Liver (tissue), 9 donors: ENCODE data around the gene TRAFD1. TPM values are rescaled to one million over a fixed set of nuclear protein-coding genes. Genes with fewer than 3 reads are reported as not detected.

Source experiments
- DNase-seq: peaks from one replicate; pipeline ENCODE4 v3.0.0-alpha.2; 2017; ENCODE audit warnings: low spot score
- H3K27ac ChIP-seq, 2 donors: one replicate each; pipeline ENCODE4 v1.7.0; 2013; ENCODE audit warnings: inconsistent platforms in 2 of 2, low read length in 2 of 2, control low read depth in 1 of 2, low read depth in 1 of 2, mild to moderate bottlenecking in 1 of 2
- H3K27me3 ChIP-seq, 4 donors: one replicate each; pipeline versions ENCODE4 v1.6.1 to v1.7.0; 2013; ENCODE audit warnings: low read length in 3 of 4, inconsistent platforms in 1 of 4, mild to moderate bottlenecking in 1 of 4, moderate library complexity in 1 of 4; ENCODE audit not compliant: control insufficient read depth in 4 of 4, insufficient read depth in 4 of 4
- H3K36me3 ChIP-seq, 4 donors: one replicate each; pipeline versions ENCODE4 v1.6.1 to v1.7.0; 2013; ENCODE audit warnings: low read length in 3 of 4, mild to moderate bottlenecking in 3 of 4, low read depth in 1 of 4, moderate library complexity in 1 of 4; ENCODE audit not compliant: control insufficient read depth in 4 of 4, insufficient read depth in 3 of 4
- H3K4me1 ChIP-seq, 4 donors: one replicate each; pipeline versions ENCODE4 v1.6.1 to v1.7.0; 2013; ENCODE audit warnings: low read length in 3 of 4, mild to moderate bottlenecking in 3 of 4, moderate library complexity in 1 of 4; ENCODE audit not compliant: control insufficient read depth in 4 of 4, insufficient read depth in 4 of 4
- H3K4me3 ChIP-seq, 3 donors: one replicate each; pipeline versions ENCODE4 v1.6.1 to v1.7.0; 2013; ENCODE audit warnings: low read length in 3 of 3, control low read depth in 1 of 3, low read depth in 1 of 3, mild to moderate bottlenecking in 1 of 3
- H3K9ac ChIP-seq, 2 donors: one replicate each; pipeline ENCODE4 v1.7.0; 2013; ENCODE audit warnings: low read length in 2 of 2, mild to moderate bottlenecking in 2 of 2, moderate library complexity in 2 of 2, control low read depth in 1 of 2, low read depth in 1 of 2
- H3K9me3 ChIP-seq, 4 donors: one replicate each; pipeline versions ENCODE4 v1.6.1 to v1.7.0; 2013; ENCODE audit warnings: low read length in 3 of 4; ENCODE audit not compliant: control insufficient read depth in 4 of 4
- ATF3 ChIP-seq: IDR thresholded peaks from 2 replicates; pipeline ENCODE4 v1.6.1; 2016; ENCODE audit warnings: antibody characterized with exemption
- CTCF ChIP-seq: fragments of 150-350 bp; IDR thresholded peaks from 2 replicates; pipeline ENCODE4 v1.5.1; 2017; ENCODE audit warnings: improper control_type of control experiment, low read depth, low read length; ENCODE audit not compliant: missing input control
- EGR1 ChIP-seq, 2 donors: IDR thresholded peaks; 2 replicates each; pipeline ENCODE4 v1.6.1; 2016 to 2018; ENCODE audit warnings: antibody characterized with exemption in 2 of 2, low read depth in 2 of 2
- FOXA1 ChIP-seq: IDR thresholded peaks from 2 replicates; pipeline ENCODE4 v1.6.1; 2016; ENCODE audit warnings: antibody characterized with exemption
- FOXA2 ChIP-seq: IDR thresholded peaks from 2 replicates; pipeline ENCODE4 v1.6.1; 2016; ENCODE audit warnings: antibody characterized with exemption
- GABPA ChIP-seq, 2 donors: IDR thresholded peaks in 1 of 2; conservative IDR thresholded peaks in 1 of 2; 2 replicates each; pipeline ENCODE4 v1.6.1; 2016; ENCODE audit warnings: antibody characterized with exemption in 2 of 2, mild to moderate bottlenecking in 1 of 2, moderate library complexity in 1 of 2
- HNF4A ChIP-seq, 2 donors: conservative IDR thresholded peaks; 2 replicates each; pipeline ENCODE4 v1.6.1; 2016; ENCODE audit warnings: antibody characterized with exemption in 2 of 2, mild to moderate bottlenecking in 2 of 2
- HNF4G ChIP-seq: IDR thresholded peaks from 2 replicates; pipeline ENCODE4 v1.6.1; 2016; ENCODE audit warnings: antibody characterized with exemption
- JUND ChIP-seq, 2 donors: IDR thresholded peaks; 2 replicates each; pipeline ENCODE4 v1.6.1; 2016; ENCODE audit warnings: antibody characterized with exemption in 2 of 2
- MAX ChIP-seq: IDR thresholded peaks from 2 replicates; pipeline ENCODE4 v1.6.1; 2016; ENCODE audit warnings: antibody characterized with exemption
- NR2F2 ChIP-seq: IDR thresholded peaks from 2 replicates; pipeline ENCODE4 v1.6.1; 2016; ENCODE audit warnings: antibody characterized with exemption
- RAD21 ChIP-seq, 2 donors: IDR thresholded peaks; 2 replicates each; pipeline ENCODE4 v1.6.1; 2016; ENCODE audit warnings: antibody characterized with exemption in 2 of 2, mild to moderate bottlenecking in 2 of 2
- REST ChIP-seq: IDR thresholded peaks from 2 replicates; pipeline ENCODE4 v1.6.1; 2016; ENCODE audit warnings: antibody characterized with exemption, mild to moderate bottlenecking
- RXRA ChIP-seq, 2 donors: IDR thresholded peaks; 2 replicates each; pipeline ENCODE4 v1.6.1; 2017 to 2018; ENCODE audit warnings: antibody characterized with exemption in 2 of 2, mild to moderate bottlenecking in 1 of 2
- SP1 ChIP-seq: IDR thresholded peaks from 2 replicates; pipeline ENCODE4 v1.6.1; 2018; ENCODE audit warnings: antibody characterized with exemption, mild to moderate bottlenecking
- TAF1 ChIP-seq: conservative IDR thresholded peaks from 2 replicates; pipeline ENCODE4 v1.6.1; 2016; ENCODE audit warnings: antibody characterized with exemption, mild to moderate bottlenecking
- YY1 ChIP-seq: IDR thresholded peaks from 2 replicates; pipeline ENCODE4 v1.6.1; 2016; ENCODE audit warnings: antibody characterized with exemption, mild to moderate bottlenecking
- ZBTB33 ChIP-seq: IDR thresholded peaks from 2 replicates; pipeline ENCODE4 v1.6.1; 2016; ENCODE audit warnings: antibody characterized with exemption
- WGBS: extraction: QIAGEN DNeasy Blood & Tissue Kit; methylation state at CpG from one replicate; pipeline ENCODE4 v1.1.7; 2013; 5-methylcytosine and 5-hydroxymethylcytosine counted together
- polyA plus RNA-seq, 2 donors: library from polyadenylated mRNA; stranded (reverse) in 1 of 2; unstranded in 1 of 2; fragments of 200-250 nt in 1 of 2; fragments of >200 nt in 1 of 2; fragmentation: Nextera tagmentation in 1 of 2; extraction: Ambion mirVana in 1 of 2; gene quantifications; one replicate each; pipeline versions ENCODE4 v1.2.1 to v1.2.3, GENCODE V29; 2013 to 2015
- total RNA-seq, 2 donors: library from RNA; depleted of rRNA; stranded (reverse); fragments of >200 nt; gene quantifications; one replicate each; pipeline ENCODE4 v1.2.3, GENCODE V29; 2014
- donor health status: healthy.
- donor health status: healthy.
- donor health status: healthy.
- donor health status: healthy.
- donor health status: healthy.

The TRAFD1 gene
- total and polyA plus RNA-seq, 4 donors: 7.0 to 19.3 (median 13.2) TPM

GRCh38 chr12:112166051-112167015, 41.0 kb downstream of the TRAFD1 start:
- no peaks in the 10 kb centered on the region for H3K4me1 ChIP-seq
- H3K27me3 ChIP-seq: no peaks in the 10 kb centered on the region
- no peak overlapping the region for H3K4me3 ChIP-seq
- H3K9me3 ChIP-seq: no peaks in the 10 kb centered on the region
- TF ChIP-seq ATF3 (no peak), HNF4A (conservative IDR thresholded peaks at IDR 0.05) (no peak), SP1 (no peak), YY1 (no peak), RAD21 (IDR thresholded peaks at IDR 0.05) (no peak), FOXA1 (no peak), EGR1 (IDR thresholded peaks at IDR 0.05; ENCODE audit: low read depth in 2 of 2) (no peak), JUND (IDR thresholded peaks at IDR 0.05) (no peak), GABPA (IDR thresholded peaks at IDR 0.05 in 1 of 2, conservative IDR thresholded peaks at IDR 0.05 in 1 of 2) (no peak), RXRA (IDR thresholded peaks at IDR 0.05) (no peak)
- WGBS: 97% methylated on average over 26 of the region's 26 CpGs
- no peak overlapping the region for H3K27ac ChIP-seq
- peaks cover 9 to 58% (median 11%) of the 10 kb centered on the region in 4 donors for H3K36me3 ChIP-seq
- H3K9ac ChIP-seq: no peak overlapping the region
- no peak for DNase-seq

- H3K9ac ChIP-seq: no peak overlapping the region
- H3K36me3 ChIP-seq: peaks cover 6 to 56% (median 12%) of the 10 kb centered on the region in 4 donors
- no peaks in the 10 kb centered on the region for H3K27me3 ChIP-seq
- no peaks in the 10 kb centered on the region for H3K9me3 ChIP-seq
- TF ChIP-seq ZBTB33 (no peak), SP1 (no peak), GABPA (IDR thresholded peaks at IDR 0.05 in 1 of 2, conservative IDR thresholded peaks at IDR 0.05 in 1 of 2) (no peak), ATF3 (no peak), FOXA1 (no peak), CTCF (no peak), MAX (no peak), HNF4G (no peak), RXRA (IDR thresholded peaks at IDR 0.05) (no peak), TAF1 (no peak), HNF4A (conservative IDR thresholded peaks at IDR 0.05) (no peak), EGR1 (IDR thresholded peaks at IDR 0.05; ENCODE audit: low read depth in 2 of 2) (no peak), FOXA2 (no peak), YY1 (no peak), REST (no peak), JUND (IDR thresholded peaks at IDR 0.05) (no peak), RAD21 (IDR thresholded peaks at IDR 0.05) (no peak), NR2F2 (no peak)
- H3K4me3 ChIP-seq: no peak overlapping the region
- DNase-seq: no peak
- H3K4me1 ChIP-seq: no peaks in the 10 kb centered on the region
- WGBS: 98% methylated on average over 12 of the region's 12 CpGs
- H3K27ac ChIP-seq: no peak overlapping the region
These were observed 41.7 kb downstream of the TRAFD1 start for GRCh38 chr12:112167031-112167461.
